ENCODE results near the gene PCNX2. TPM values are rescaled to one million over a fixed set of nuclear protein-coding genes. Genes with fewer than 3 reads are reported as not detected.

PCNX2 gene
- total and polyA plus RNA-seq, 2 of the 8 experiments (the other 6 are each of a cell fraction or from before 2014, with no cell fraction given) = 46.1 to 57.6 TPM

DNA sequence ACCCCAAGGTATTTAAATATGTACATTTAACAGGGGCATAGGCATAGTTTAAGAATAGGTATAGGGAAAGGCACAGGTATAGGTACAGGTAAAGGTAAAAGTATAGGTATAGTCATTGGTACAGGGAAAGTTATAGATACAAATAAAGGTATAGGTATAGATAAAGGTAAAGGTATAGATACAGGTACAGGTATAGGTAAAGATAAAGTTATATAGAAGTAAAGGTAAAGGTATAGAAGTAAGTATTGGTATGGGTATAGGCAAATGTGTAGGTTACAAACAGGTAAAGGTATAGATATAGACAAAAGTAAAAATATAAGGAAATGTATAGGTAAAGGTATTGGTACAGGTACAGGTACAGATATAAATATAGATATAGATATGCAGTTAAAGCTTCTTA lies 137.2 kb downstream of the PCNX2 start:
- no peak overlapping the region for H2BK120ac ChIP-seq (replicated peaks; ENCODE audit: low read depth, low read length)
- H2BK20ac ChIP-seq (ENCODE audit: low read length) = no peak overlapping the region
- peaks cover 2 to 43% (median 22%) of the 10 kb centered on the region in 4 experiments; a peak in 7 of 8 replicates for H3K36me3 ChIP-seq (ENCODE audit: control insufficient read depth in 2 of 4, insufficient read depth in 4 of 4, low read length in 3 of 4)
- H3K23ac ChIP-seq (ENCODE audit: insufficient read length) = no peak overlapping the region
- H4K91ac ChIP-seq (replicated peaks; ENCODE audit: insufficient read length, low read length) = no peak overlapping the region
- no peak overlapping the region for H3K14ac ChIP-seq (ENCODE audit: insufficient read length)
- H3K4ac ChIP-seq (replicated peaks; ENCODE audit: insufficient read length, low read depth, low read length) = no peak overlapping the region
- POLR2A ChIA-PET (ENCODE audit: partially characterized antibody) = no interaction called here
- no peak overlapping the region for H3K27ac ChIP-seq (ENCODE audit: low read depth, low read length)
- DNase-seq (ENCODE audit: low read depth in 1 of 2, low spot score in 2 of 2) (no peak), FAIRE-seq (no peak)
- CTCF ChIA-PET (ENCODE audit: partially characterized antibody) = no interaction called here
- H4K5ac ChIP-seq (ENCODE audit: insufficient read length, low read depth, low read length) = no peak overlapping the region
- no peaks in the 10 kb centered on the region for H4K20me1 ChIP-seq (replicated peaks in 1 of 2; ENCODE audit: control insufficient read depth in 1 of 2, insufficient read depth in 2 of 2, low read length in 2 of 2)
- H3K27me3 ChIP-seq (replicated peaks in 1 of 4; ENCODE audit: control insufficient read depth in 3 of 4, extremely low read depth in 1 of 4, insufficient read depth in 3 of 4, low read length in 3 of 4) = no peaks in the 10 kb centered on the region
- H2AFZ ChIP-seq (ENCODE audit: low read length) = no peak overlapping the region
- no peaks in the 10 kb centered on the region for H3K79me1 ChIP-seq (ENCODE audit: low read depth, low read length)
- H3K23me2 ChIP-seq (ENCODE audit: low read depth, low read length) = no peaks in the 10 kb centered on the region
- no peak overlapping the region for H2BK15ac ChIP-seq (ENCODE audit: low read length)
- no peak overlapping the region for H3K4me2 ChIP-seq (ENCODE audit: insufficient read depth in 1 of 2, low read depth in 2 of 2, low read length in 2 of 2)
- H3K4me3 ChIP-seq (ENCODE audit: extremely low read depth in 1 of 4, insufficient read depth in 2 of 4, low read depth in 3 of 4, low read length in 4 of 4) = no peak overlapping the region
- no peak overlapping the region for H3K9ac ChIP-seq (replicated peaks in 1 of 4; ENCODE audit: extremely low read depth in 1 of 4, low read depth in 3 of 4, low read length in 3 of 4)
- no peak overlapping the region for H4K8ac ChIP-seq (ENCODE audit: extremely low read depth, insufficient read depth, low read length)
- H3K79me2 ChIP-seq (ENCODE audit: control insufficient read depth in 1 of 2, insufficient read depth in 2 of 2, low read length in 2 of 2) = no peaks in the 10 kb centered on the region
- no peak overlapping the region for H2BK12ac ChIP-seq (ENCODE audit: low read depth, low read length)
- no peaks in the 10 kb centered on the region for H3K9me3 ChIP-seq (ENCODE audit: insufficient read depth in 2 of 2, low read depth in 1 of 2, low read length in 1 of 2)
- no peak overlapping the region for H2BK5ac ChIP-seq (ENCODE audit: low read depth, low read length)
- H3K18ac ChIP-seq (ENCODE audit: extremely low read depth, low read length) = no peak overlapping the region
- no peak overlapping the region for H3K56ac ChIP-seq (replicated peaks; ENCODE audit: insufficient read length, low read depth, low read length)
- H3K4me1 ChIP-seq (replicated peaks in 1 of 4; ENCODE audit: control insufficient read depth in 3 of 4, insufficient read depth in 4 of 4, low read length in 3 of 4) = no peaks in the 10 kb centered on the region
- H2AK5ac ChIP-seq (ENCODE audit: low read depth, low read length) = no peak overlapping the region
- TF ChIP-seq, protein P1, sequence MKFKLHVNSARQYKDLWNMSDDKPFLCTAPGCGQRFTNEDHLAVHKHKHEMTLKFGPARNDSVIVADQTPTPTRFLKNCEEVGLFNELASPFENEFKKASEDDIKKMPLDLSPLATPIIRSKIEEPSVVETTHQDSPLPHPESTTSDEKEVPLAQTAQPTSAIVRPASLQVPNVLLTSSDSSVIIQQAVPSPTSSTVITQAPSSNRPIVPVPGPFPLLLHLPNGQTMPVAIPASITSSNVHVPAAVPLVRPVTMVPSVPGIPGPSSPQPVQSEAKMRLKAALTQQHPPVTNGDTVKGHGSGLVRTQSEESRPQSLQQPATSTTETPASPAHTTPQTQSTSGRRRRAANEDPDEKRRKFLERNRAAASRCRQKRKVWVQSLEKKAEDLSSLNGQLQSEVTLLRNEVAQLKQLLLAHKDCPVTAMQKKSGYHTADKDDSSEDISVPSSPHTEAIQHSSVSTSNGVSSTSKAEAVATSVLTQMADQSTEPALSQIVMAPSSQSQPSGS (IDR thresholded peaks at IDR 0.05; ENCODE audit: low read length) = no peak
- no peak for TF ChIP-seq SP2 (IDR thresholded peaks at IDR 0.05; ENCODE audit: low read length)
- no peak for TF ChIP-seq RXRA (IDR thresholded peaks at IDR 0.05; ENCODE audit: insufficient read depth, low read depth, low read length)
- no peak for TF ChIP-seq BACH1 (IDR thresholded peaks at IDR 0.05; ENCODE audit: low read length)
- no peak for TF ChIP-seq TAF7 (optimal IDR thresholded peaks at IDR 0.05; ENCODE audit: borderline replicate concordance, low read depth, low read length)
- TF ChIP-seq, protein P2, sequence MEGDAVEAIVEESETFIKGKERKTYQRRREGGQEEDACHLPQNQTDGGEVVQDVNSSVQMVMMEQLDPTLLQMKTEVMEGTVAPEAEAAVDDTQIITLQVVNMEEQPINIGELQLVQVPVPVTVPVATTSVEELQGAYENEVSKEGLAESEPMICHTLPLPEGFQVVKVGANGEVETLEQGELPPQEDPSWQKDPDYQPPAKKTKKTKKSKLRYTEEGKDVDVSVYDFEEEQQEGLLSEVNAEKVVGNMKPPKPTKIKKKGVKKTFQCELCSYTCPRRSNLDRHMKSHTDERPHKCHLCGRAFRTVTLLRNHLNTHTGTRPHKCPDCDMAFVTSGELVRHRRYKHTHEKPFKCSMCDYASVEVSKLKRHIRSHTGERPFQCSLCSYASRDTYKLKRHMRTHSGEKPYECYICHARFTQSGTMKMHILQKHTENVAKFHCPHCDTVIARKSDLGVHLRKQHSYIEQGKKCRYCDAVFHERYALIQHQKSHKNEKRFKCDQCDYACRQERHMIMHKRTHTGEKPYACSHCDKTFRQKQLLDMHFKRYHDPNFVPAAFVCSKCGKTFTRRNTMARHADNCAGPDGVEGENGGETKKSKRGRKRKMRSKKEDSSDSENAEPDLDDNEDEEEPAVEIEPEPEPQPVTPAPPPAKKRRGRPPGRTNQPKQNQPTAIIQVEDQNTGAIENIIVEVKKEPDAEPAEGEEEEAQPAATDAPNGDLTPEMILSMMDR (IDR thresholded peaks at IDR 0.05; ENCODE audit: control extremely low read depth in 1 of 3, insufficient read depth in 1 of 3, low read depth in 1 of 3, low read length in 3 of 3) = no peak
- no peak for TF ChIP-seq BRCA1 (IDR thresholded peaks at IDR 0.05; ENCODE audit: low read depth, low read length)
- TF ChIP-seq JUND (IDR thresholded peaks at IDR 0.05; ENCODE audit: low read length) = no peak
- no peak for TF ChIP-seq CEBPB (IDR thresholded peaks at IDR 0.05; ENCODE audit: low read depth, low read length)
- TF ChIP-seq KDM4A (IDR thresholded peaks at IDR 0.05; ENCODE audit: low read depth, low read length, severe bottlenecking) = no peak
- TF ChIP-seq EP300 (IDR thresholded peaks at IDR 0.05; ENCODE audit: borderline replicate concordance in 1 of 2, low read depth in 2 of 2, low read length in 2 of 2) = no peak
- no peak for TF ChIP-seq CREB1 (IDR thresholded peaks at IDR 0.05)
